Cardiac muscle cell (in vitro differentiated cells and primary cell): Measurements from ENCODE around the gene POMT2. TPM values are rescaled to one million over a fixed set of nuclear protein-coding genes. Genes with fewer than 3 reads are reported as not detected.
A peak's percentile ranks its signal among the peaks of the same experiment; 100 is the strongest.

Experiments
- DNase-seq, 2 donors: peaks; one replicate each; pipeline versions ENCODE4 v3.0.0 to v3.0.0-alpha.2; 2010 to 2017; ENCODE audit warnings: low read depth in 1 of 2, low spot score in 1 of 2
- H3K27ac ChIP-seq: fragments of 200-600 bp; sonication (generic); 2 replicates; pipeline ENCODE4 v1.5.1; 2016
- H3K27me3 ChIP-seq: fragments of 200-600 bp; sonication (generic); 2 replicates; pipeline ENCODE4 v1.6.0; 2016; ENCODE audit warnings: control low read depth
- H3K36me3 ChIP-seq: fragments of 200-600 bp; sonication (generic); 2 replicates; pipeline ENCODE4 v1.5.1; 2016; ENCODE audit warnings: control low read depth
- H3K4me1 ChIP-seq: fragments of 200-600 bp; sonication (generic); 2 replicates; pipeline ENCODE4 v1.8.1; 2017; ENCODE audit warnings: low read depth, mild to moderate bottlenecking, mixed run types
- H3K4me3 ChIP-seq: fragments of 200-600 bp; sonication (generic); 2 replicates; pipeline ENCODE4 v1.5.1; 2016; ENCODE audit warnings: mild to moderate bottlenecking
- H3K9me3 ChIP-seq: fragments of 200-600 bp; sonication (generic); 2 replicates; pipeline ENCODE4 v1.5.1; 2017; ENCODE audit warnings: low read depth, mild to moderate bottlenecking, control low read depth
- CTCF ChIP-seq: IDR thresholded peaks from 2 replicates; pipeline ENCODE4 v1.5.1; 2012; ENCODE audit warnings: low read depth, mild to moderate bottlenecking, low read length
- polyA plus RNA-seq: library from polyadenylated mRNA; unstranded; fragments of >200 nt; fragmentation: Nextera tagmentation; extraction: Ambion mirVana; gene quantifications from 2 replicates; pipeline ENCODE4 v1.2.1, GENCODE V29; 2016
- total RNA-seq: library from RNA; depleted of rRNA; stranded (reverse); fragments of >200 nt; gene quantifications from 2 replicates; pipeline ENCODE4 v1.2.3, GENCODE V29; 2016

POMT2 gene
- total and polyA plus RNA-seq, 2 experiments from 2014 or later, result 29.2 to 40.8 TPM

GRCh38 chr14:77306851-77307496, 13.7 kb downstream of the POMT2 start:
- Histone ChIP-seq H3K4me1 (no peaks in the 10 kb centered on the region), H3K27me3 (no peaks in the 10 kb centered on the region), H3K36me3 (peaks cover 8% of the 10 kb centered on the region), H3K27ac (no peak overlapping the region), H3K4me3 (no peak overlapping the region), H3K9me3 (no peaks in the 10 kb centered on the region)
- DNase-seq, result no peak
- no peak for TF ChIP-seq CTCF

GRCh38 chr14:77306416-77306815, 14.3 kb downstream of the POMT2 start:
- H3K4me1 ChIP-seq, result no peaks in the 10 kb centered on the region
- H3K36me3 ChIP-seq, result peaks cover 8% of the 10 kb centered on the region
- no peak overlapping the region for H3K4me3 ChIP-seq
- no peak for TF ChIP-seq CTCF
- H3K27me3 ChIP-seq, result no peaks in the 10 kb centered on the region
- no peak overlapping the region for H3K27ac ChIP-seq
- no peaks in the 10 kb centered on the region for H3K9me3 ChIP-seq
- DNase-seq, result no peak

DNA sequence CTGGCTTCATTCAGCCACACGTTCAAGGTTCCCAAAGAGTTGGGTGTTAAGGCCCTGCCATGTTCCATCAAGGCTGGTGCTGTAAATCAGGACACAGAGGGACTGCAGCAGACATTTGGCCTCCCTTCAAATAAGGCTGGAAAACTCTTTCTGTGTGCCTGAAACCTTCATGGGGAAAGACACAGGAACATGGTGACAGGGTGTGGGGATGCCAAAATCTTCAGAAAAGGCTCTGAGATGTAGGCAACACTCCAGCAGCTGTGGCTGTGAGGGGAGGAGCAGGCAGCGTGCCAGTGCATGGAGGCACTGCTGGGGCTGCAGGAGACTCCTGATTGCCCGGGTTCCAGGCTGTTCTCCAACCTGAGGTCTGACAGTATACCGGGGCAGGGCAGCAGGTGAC, 15.0 kb downstream of the POMT2 start:
- Histone ChIP-seq H3K4me3 (no peak overlapping the region), H3K9me3 (no peaks in the 10 kb centered on the region), H3K36me3 (peaks cover 8% of the 10 kb centered on the region), H3K27me3 (no peaks in the 10 kb centered on the region), H3K4me1 (peaks cover 3% of the 10 kb centered on the region), H3K27ac (no peak overlapping the region)
- no peak for DNase-seq
- no peak for TF ChIP-seq CTCF

DNA sequence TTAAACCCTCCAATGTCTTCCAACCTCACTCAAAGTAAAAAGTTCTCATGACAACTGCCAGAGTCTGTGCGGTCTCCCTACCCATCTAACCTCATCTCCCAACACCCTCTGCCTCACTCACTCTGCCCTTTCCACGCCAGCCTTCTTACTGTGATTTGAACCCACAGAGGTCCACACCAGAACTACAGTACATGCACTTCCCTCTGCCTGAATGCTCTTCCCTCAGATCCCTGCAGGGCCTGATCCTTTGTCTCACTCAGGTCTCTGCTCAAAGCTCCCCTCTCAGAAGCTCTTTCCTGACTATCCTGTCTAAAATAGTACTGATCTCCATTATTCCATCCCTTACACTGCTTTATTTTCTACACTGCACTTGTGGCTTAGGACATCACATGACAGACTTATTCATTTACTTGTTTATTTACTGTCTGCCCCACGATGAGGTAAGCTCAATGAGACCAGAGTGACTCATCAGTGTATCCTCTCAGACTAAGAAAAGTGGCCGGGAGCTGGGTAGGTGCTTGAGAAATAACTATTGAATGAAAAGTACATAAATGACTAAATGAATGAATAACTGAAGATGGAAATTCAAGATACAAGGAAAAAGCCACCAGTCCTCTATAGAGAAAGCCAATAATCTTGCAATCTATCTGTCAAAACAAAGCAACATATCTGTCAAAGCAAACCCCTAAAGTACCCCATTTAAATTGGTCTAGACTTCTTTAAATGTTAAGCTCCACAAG, 17.1 kb downstream of the POMT2 start:
- TF ChIP-seq CTCF, result no peak
- Histone ChIP-seq H3K36me3 (peaks cover 10% of the 10 kb centered on the region), H3K27ac (no peak overlapping the region), H3K4me3 (no peak overlapping the region), H3K4me1 (peaks cover 3% of the 10 kb centered on the region), H3K9me3 (no peaks in the 10 kb centered on the region), H3K27me3 (no peaks in the 10 kb centered on the region)
- peak in 1 of 2 donors; percentile 85 for DNase-seq

DNA sequence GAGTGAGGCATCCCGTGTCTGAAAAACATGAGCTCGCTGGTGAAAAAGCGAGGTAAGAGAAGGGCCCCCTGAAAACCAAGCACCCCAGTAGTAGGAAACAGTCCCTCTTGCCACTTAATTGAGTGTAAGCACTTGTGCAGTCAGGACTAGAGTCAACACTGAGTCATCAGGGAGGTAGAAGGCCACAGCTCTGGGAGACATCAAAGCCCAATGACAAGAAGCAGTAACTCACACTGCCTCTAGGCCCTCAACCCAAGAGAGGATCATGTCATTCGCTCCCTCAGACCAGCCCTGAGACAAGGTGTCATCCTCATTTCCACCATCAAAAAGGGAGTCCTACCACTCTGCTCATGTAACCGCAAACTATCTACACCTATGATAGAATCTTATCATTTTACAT, 17.8 kb downstream of the POMT2 start:
- no peak overlapping the region for H3K4me3 ChIP-seq
- H3K27me3 ChIP-seq, result no peaks in the 10 kb centered on the region
- no peak for TF ChIP-seq CTCF
- peak in 1 of 2 donors; percentile 16 for DNase-seq
- H3K36me3 ChIP-seq, result peaks cover 17% of the 10 kb centered on the region
- H3K27ac ChIP-seq, result no peak overlapping the region
- H3K4me1 ChIP-seq, result peaks cover 3% of the 10 kb centered on the region
- no peaks in the 10 kb centered on the region for H3K9me3 ChIP-seq
